Choroid plexus epithelial cell (primary cell): ENCODE data around the gene HOMEZ.

Experiments
- DNase-seq: peaks from one replicate; pipeline ENCODE4 v3.0.0-alpha.2; 2010; ENCODE audit warnings: low read depth
- H3K4me3 ChIP-seq: 2 replicates; pipeline ENCODE4 v1.5.1; 2011; ENCODE audit warnings: low read depth, mild to moderate bottlenecking, control low read depth, low read length, moderate library complexity
- CTCF ChIP-seq: conservative IDR thresholded peaks from 2 replicates; pipeline ENCODE4 v1.5.1; 2011; ENCODE audit warnings: low read depth, mild to moderate bottlenecking, control low read depth, inconsistent platforms, low read length, moderate library complexity

The HOMEZ gene

GRCh38 chr14:23324455-23324846, 38.5 kb upstream of the HOMEZ start:
- no peak for DNase-seq
- TF ChIP-seq CTCF: no peak
- H3K4me3 ChIP-seq: no peak overlapping the region

GRCh38 chr14:23323838-23324454, 38.0 kb upstream of the HOMEZ start:
- no peak for TF ChIP-seq CTCF
- H3K4me3 ChIP-seq: no peak overlapping the region
- DNase-seq: no peak

- peak overlapping the region; percentile 71 for H3K4me3 ChIP-seq
- no peak for TF ChIP-seq CTCF
- no peak for DNase-seq
Observed at GRCh38 chr14:23322568-23323517, 36.9 kb upstream of the HOMEZ start.

- DNase-seq: peak; percentile 68
- peak; percentile 19 for TF ChIP-seq CTCF
- H3K4me3 ChIP-seq: peak overlapping the region; percentile 71
Observed at GRCh38 chr14:23321572-23322547, 35.9 kb upstream of the HOMEZ start.

GRCh38 chr14:23320584-23321571, 34.9 kb upstream of the HOMEZ start, which contains the start of gene PABPN1:
Gene PABPN1, plus strand, starts transcription at chr14:23321457. Its CDS starts 13 bp downstream, at chr14:23321470.
- H3K4me3 ChIP-seq: peak within 1 kb of the TSS; percentile 71
- no peak for TF ChIP-seq CTCF
- DNase-seq: peak; percentile 100
